Mucosa of rectum (tissue), 2 donors: ENCODE data around the gene SAA2.

Experiments used
- H3K27ac ChIP-seq, 2 donors: one replicate each; pipeline ENCODE4 v1.7.0; 2013; ENCODE audit warnings: inconsistent platforms in 2 of 2, low read depth in 2 of 2, low read length in 2 of 2
- H3K27me3 ChIP-seq, 2 donors: one replicate each; pipeline ENCODE4 v1.7.0; 2013; ENCODE audit warnings: low read length in 2 of 2; ENCODE audit not compliant: control insufficient read depth in 2 of 2, insufficient read depth in 2 of 2
- H3K36me3 ChIP-seq, 2 donors: one replicate each; pipeline ENCODE4 v1.7.0; 2013; ENCODE audit warnings: low read length in 2 of 2; ENCODE audit not compliant: control insufficient read depth in 2 of 2, insufficient read depth in 2 of 2
- H3K4me1 ChIP-seq, 2 donors: one replicate each; pipeline ENCODE4 v1.7.0; 2013; ENCODE audit warnings: low read length in 2 of 2, mild to moderate bottlenecking in 1 of 2; ENCODE audit not compliant: control insufficient read depth in 2 of 2, insufficient read depth in 2 of 2
- H3K4me3 ChIP-seq, 2 donors: one replicate each; pipeline ENCODE4 v1.7.0; 2013; ENCODE audit warnings: low read length in 2 of 2
- H3K9ac ChIP-seq, 2 donors: one replicate each; pipeline ENCODE4 v1.7.0; 2013; ENCODE audit warnings: low read length in 2 of 2, low read depth in 1 of 2, mild to moderate bottlenecking in 1 of 2
- H3K9me3 ChIP-seq, 2 donors: one replicate each; pipeline ENCODE4 v1.7.0; 2013; ENCODE audit warnings: low read length in 2 of 2; ENCODE audit not compliant: control insufficient read depth in 2 of 2
- donor health status: healthy.
- donor health status: Normal muscosa, but diverticular disease.

The SAA2 gene

GRCh38 chr11:18248561-18248960, at the start of gene SAA2:
TSS of gene SAA2 (minus strand) at chr11:18248668. CDS start at chr11:18248011, 657 bp downstream.
- H3K9ac ChIP-seq = no peak within 1 kb of the TSS
- no peaks in the 10 kb centered on the region for H3K9me3 ChIP-seq
- H3K27me3 ChIP-seq = no peaks in the 10 kb centered on the region
- no peak within 1 kb of the TSS for H3K4me3 ChIP-seq
- no peaks in the 10 kb centered on the region for H3K36me3 ChIP-seq
- no peaks in the 10 kb centered on the region for H3K4me1 ChIP-seq
- no peak within 1 kb of the TSS for H3K27ac ChIP-seq

GRCh38 chr11:18295316-18295715, 46.8 kb upstream of the SAA2 start:
- H3K9ac ChIP-seq = no peak overlapping the region
- H3K27ac ChIP-seq = no peak overlapping the region
- H3K4me3 ChIP-seq = no peak overlapping the region
- no peaks in the 10 kb centered on the region for H3K9me3 ChIP-seq
- peaks cover 58 to 59% of the 10 kb centered on the region in 2 donors for H3K36me3 ChIP-seq
- no peaks in the 10 kb centered on the region for H3K4me1 ChIP-seq
- no peaks in the 10 kb centered on the region for H3K27me3 ChIP-seq

GRCh38 chr11:18294862-18295261, 46.4 kb upstream of the SAA2 start:
- H3K4me1 ChIP-seq = no peaks in the 10 kb centered on the region
- no peak overlapping the region for H3K27ac ChIP-seq
- H3K27me3 ChIP-seq = no peaks in the 10 kb centered on the region
- no peak overlapping the region for H3K4me3 ChIP-seq
- H3K36me3 ChIP-seq = peaks cover 57 to 64% of the 10 kb centered on the region in 2 donors
- no peak overlapping the region for H3K9ac ChIP-seq
- no peaks in the 10 kb centered on the region for H3K9me3 ChIP-seq

GRCh38 chr11:18288911-18289310, 40.4 kb upstream of the SAA2 start:
- Histone ChIP-seq H3K9me3 (no peaks in the 10 kb centered on the region), H3K27me3 (no peaks in the 10 kb centered on the region), H3K27ac (no peak overlapping the region), H3K9ac (no peak overlapping the region), H3K36me3 (peaks cover 49 to 55% of the 10 kb centered on the region in 2 donors), H3K4me1 (no peaks in the 10 kb centered on the region), H3K4me3 (no peak overlapping the region)

- H3K4me1 ChIP-seq = no peaks in the 10 kb centered on the region
- no peak overlapping the region for H3K9ac ChIP-seq
- no peak overlapping the region for H3K4me3 ChIP-seq
- H3K27ac ChIP-seq = no peak overlapping the region
- peaks cover 44 to 56% of the 10 kb centered on the region in 2 donors for H3K36me3 ChIP-seq
- H3K27me3 ChIP-seq = no peaks in the 10 kb centered on the region
- no peaks in the 10 kb centered on the region for H3K9me3 ChIP-seq
These were observed 37.4 kb upstream of the SAA2 start for GRCh38 chr11:18285841-18286240.

- no peaks in the 10 kb centered on the region for H3K4me1 ChIP-seq
- no peak overlapping the region for H3K4me3 ChIP-seq
- H3K36me3 ChIP-seq = peaks cover 38 to 55% of the 10 kb centered on the region in 2 donors
- no peaks in the 10 kb centered on the region for H3K27me3 ChIP-seq
- H3K27ac ChIP-seq = no peak overlapping the region
- no peak overlapping the region for H3K9ac ChIP-seq
- no peaks in the 10 kb centered on the region for H3K9me3 ChIP-seq
These were observed 34.2 kb upstream of the SAA2 start for GRCh38 chr11:18282626-18283025.

- H3K4me3 ChIP-seq = peak overlapping the region in 1 of 2 donors; percentile 31
- H3K9me3 ChIP-seq = no peaks in the 10 kb centered on the region
- H3K27me3 ChIP-seq = no peaks in the 10 kb centered on the region
- no peak overlapping the region for H3K9ac ChIP-seq
- H3K4me1 ChIP-seq = no peaks in the 10 kb centered on the region
- H3K36me3 ChIP-seq = peaks cover 19 to 41% of the 10 kb centered on the region in 2 donors
- peak overlapping the region in 1 of 2 donors; percentile 38 for H3K27ac ChIP-seq
These were observed 32.1 kb upstream of the SAA2 start for GRCh38 chr11:18280438-18281045.

GRCh38 chr11:18277565-18278271, 29.2 kb upstream of the SAA2 start:
- Histone ChIP-seq H3K36me3 (peaks cover 13 to 25% of the 10 kb centered on the region in 2 donors), H3K4me3 (no peak overlapping the region), H3K27ac (peak overlapping the region in 1 of 2 donors; percentile 23), H3K9me3 (no peaks in the 10 kb centered on the region), H3K27me3 (no peaks in the 10 kb centered on the region), H3K4me1 (no peaks in the 10 kb centered on the region), H3K9ac (no peak overlapping the region)

GRCh38 chr11:18271206-18271605, 22.7 kb upstream of the SAA2 start:
- H3K9me3 ChIP-seq = no peaks in the 10 kb centered on the region
- no peaks in the 10 kb centered on the region for H3K27me3 ChIP-seq
- H3K4me3 ChIP-seq = no peak overlapping the region
- H3K4me1 ChIP-seq = no peaks in the 10 kb centered on the region
- no peak overlapping the region for H3K27ac ChIP-seq
- no peak overlapping the region for H3K9ac ChIP-seq
- no peaks in the 10 kb centered on the region for H3K36me3 ChIP-seq

GRCh38 chr11:18270102-18270501, 21.6 kb upstream of the SAA2 start:
- Histone ChIP-seq H3K9ac (no peak overlapping the region), H3K4me1 (no peaks in the 10 kb centered on the region), H3K27ac (no peak overlapping the region), H3K4me3 (no peak overlapping the region), H3K27me3 (no peaks in the 10 kb centered on the region), H3K9me3 (no peaks in the 10 kb centered on the region), H3K36me3 (no peaks in the 10 kb centered on the region)
